ENCODE data around the gene CGNL1.
A peak's percentile ranks its signal among the peaks of the same experiment; 100 is the strongest.

Gene CGNL1

GRCh38 chr15:57373882-57374276 is 2.4 kb upstream of the CGNL1 start (continued):
- TF ChIP-seq ZNF280C (tag by site-specific recombination; IDR thresholded peaks at IDR 0.05) = no peak
- TF ChIP-seq ZNF335 (tag by site-specific recombination; conservative IDR thresholded peaks at IDR 0.05) = no peak
- no peak for TF ChIP-seq ZNF19 (tag by site-specific recombination; IDR thresholded peaks at IDR 0.05; ENCODE audit: low read depth)

DNA sequence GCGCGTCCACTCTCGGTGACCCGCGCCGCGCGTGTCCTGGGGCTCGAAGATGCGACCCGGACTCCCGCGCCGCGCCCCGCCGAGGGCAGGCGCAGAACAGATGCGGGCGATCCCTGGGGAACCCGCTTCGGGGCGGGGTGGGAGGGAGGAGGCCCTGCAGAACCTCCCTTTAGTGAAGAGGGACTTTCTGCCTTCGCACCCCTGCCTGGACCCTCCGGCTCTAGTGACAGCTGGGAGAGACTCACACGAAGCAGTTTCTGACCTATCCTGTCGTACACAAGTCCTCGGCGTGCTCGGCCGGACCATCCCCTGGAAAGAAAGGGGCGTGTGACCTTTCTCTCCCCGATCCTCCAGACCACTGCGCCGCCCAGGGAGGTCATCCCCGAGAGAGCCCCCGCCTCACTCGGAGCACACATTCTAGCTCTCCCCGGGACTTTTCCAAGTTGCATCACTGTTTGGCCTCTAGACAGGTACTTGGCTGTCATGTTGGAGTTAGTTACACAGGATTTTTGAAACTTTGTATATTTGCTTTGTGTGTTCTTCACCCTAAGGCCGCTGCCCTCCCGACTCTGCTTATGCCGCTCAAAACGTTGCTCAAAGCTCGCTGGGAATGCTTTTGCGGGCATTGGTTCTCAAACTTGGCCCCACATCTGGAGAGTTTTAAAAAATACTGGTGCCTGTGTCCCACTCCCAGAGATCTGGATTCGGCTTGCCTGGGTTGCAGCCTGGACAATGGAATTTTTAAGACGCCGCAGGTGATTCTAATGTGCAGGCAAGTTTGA is 582 bp downstream of the CGNL1 start:
- ChIA-PET CTCF (interaction anchor here (1.0 kb wide), 1 partner anchor 151 kb away, joined by 4 read pairs; no protein-coding TSS in a partner anchor), POLR2A (no interaction called here)
- Histone ChIP-seq H3K4me1 (ENCODE audit: control insufficient read depth, insufficient read depth, low read length) (peaks cover 3% of the 10 kb centered on the region; the same call in 1 of the 2 replicates), H3K9me3 (ENCODE audit: control insufficient read depth, insufficient read depth, low read depth, low read length) (no peaks in the 10 kb centered on the region), H3K4me3 (ENCODE audit: low read depth, low read length) (peak overlapping the region; percentile 38), H3K27ac (ENCODE audit: extremely low read depth, low read depth, low read length) (peak overlapping the region; percentile 53; the same call in 1 of the 2 replicates), H3K36me3 (ENCODE audit: control insufficient read depth in 2 of 2, insufficient read depth in 1 of 2, low read length in 2 of 2) (no peaks in the 10 kb centered on the region)
- TF ChIP-seq ZNF426 (tag by site-specific recombination; IDR thresholded peaks at IDR 0.05) (no peak), PRDM10 (tag by site-specific recombination; IDR thresholded peaks at IDR 0.05) (peak; percentile 81), ZNF560 (tag by site-specific recombination; IDR thresholded peaks at IDR 0.05; ENCODE audit: borderline replicate concordance) (no peak), KLF9 (tag by site-specific recombination; IDR thresholded peaks at IDR 0.05; ENCODE audit: low read depth) (0 out of 2 replicates have a peak, but pooled peaks have one; percentile 28), KLF1 (tag by site-specific recombination; IDR thresholded peaks at IDR 0.05) (peak; percentile 39; the same call in 1 of the 2 replicates), ZSCAN18 (tag by site-specific recombination; IDR thresholded peaks at IDR 0.05) (no peak), SETDB1 (IDR thresholded peaks at IDR 0.05; ENCODE audit: insufficient read length, low read length) (no peak), ZSCAN16 (tag by site-specific recombination; IDR thresholded peaks at IDR 0.05) (no peak), SP2 (tag by site-specific recombination; IDR thresholded peaks at IDR 0.05) (peak; percentile 62), ZNF707 (tag by site-specific recombination; IDR thresholded peaks at IDR 0.05) (no peak), ZNF48 (tag by site-specific recombination; IDR thresholded peaks at IDR 0.05) (no peak), SP3 (tag by site-specific recombination; IDR thresholded peaks at IDR 0.05) (peak; percentile 64), ZBTB26 (tag by site-specific recombination; optimal IDR thresholded peaks at IDR 0.05) (peak; percentile 87), ZNF19 (tag by site-specific recombination; IDR thresholded peaks at IDR 0.05; ENCODE audit: low read depth) (no peak), ZIC2 (tag by site-specific recombination; IDR thresholded peaks at IDR 0.05) (peak; percentile 46; the same call in 1 of the 2 replicates), ZNF211 (tag by site-specific recombination; IDR thresholded peaks at IDR 0.05; ENCODE audit: low read depth) (no peak), PATZ1 (tag by site-specific recombination; IDR thresholded peaks at IDR 0.05) (peak; percentile 27; the same call in 1 of the 2 replicates)
- TF ChIP-seq, protein P1, sequence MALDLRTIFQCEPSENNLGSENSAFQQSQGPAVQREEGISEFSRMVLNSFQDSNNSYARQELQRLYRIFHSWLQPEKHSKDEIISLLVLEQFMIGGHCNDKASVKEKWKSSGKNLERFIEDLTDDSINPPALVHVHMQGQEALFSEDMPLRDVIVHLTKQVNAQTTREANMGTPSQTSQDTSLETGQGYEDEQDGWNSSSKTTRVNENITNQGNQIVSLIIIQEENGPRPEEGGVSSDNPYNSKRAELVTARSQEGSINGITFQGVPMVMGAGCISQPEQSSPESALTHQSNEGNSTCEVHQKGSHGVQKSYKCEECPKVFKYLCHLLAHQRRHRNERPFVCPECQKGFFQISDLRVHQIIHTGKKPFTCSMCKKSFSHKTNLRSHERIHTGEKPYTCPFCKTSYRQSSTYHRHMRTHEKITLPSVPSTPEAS (tag by site-specific recombination; IDR thresholded peaks at IDR 0.05) = no peak
- TF ChIP-seq, protein P2, sequence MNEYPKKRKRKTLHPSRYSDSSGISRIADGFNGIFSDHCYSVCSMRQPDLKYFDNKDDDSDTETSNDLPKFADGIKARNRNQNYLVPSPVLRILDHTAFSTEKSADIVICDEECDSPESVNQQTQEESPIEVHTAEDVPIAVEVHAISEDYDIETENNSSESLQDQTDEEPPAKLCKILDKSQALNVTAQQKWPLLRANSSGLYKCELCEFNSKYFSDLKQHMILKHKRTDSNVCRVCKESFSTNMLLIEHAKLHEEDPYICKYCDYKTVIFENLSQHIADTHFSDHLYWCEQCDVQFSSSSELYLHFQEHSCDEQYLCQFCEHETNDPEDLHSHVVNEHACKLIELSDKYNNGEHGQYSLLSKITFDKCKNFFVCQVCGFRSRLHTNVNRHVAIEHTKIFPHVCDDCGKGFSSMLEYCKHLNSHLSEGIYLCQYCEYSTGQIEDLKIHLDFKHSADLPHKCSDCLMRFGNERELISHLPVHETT (tag by site-specific recombination; IDR thresholded peaks at IDR 0.05) = no peak
